Stimulated activated CD8-positive, alpha-beta memory T cell treated with anti-CD3 and anti-CD28 coated beads, Interleukin-15, amount 100 ng/mL, for 48 hours (primary cell): ENCODE results near the gene MTR.
"Not testable (repeated sequence)": the region's sequence is repeated elsewhere in the genome, so short reads cannot be mapped to it uniquely, and the experiment has no call there.

Experiments used
- DNase-seq, 2 donors: peaks; one replicate each; pipeline ENCODE4 v3.0.0-alpha.2; 2020; ENCODE audit warnings: low read depth in 2 of 2

MTR gene

GRCh38 chr1:236830560-236830959, 35.5 kb downstream of the MTR start:
- DNase-seq = no peak

DNA sequence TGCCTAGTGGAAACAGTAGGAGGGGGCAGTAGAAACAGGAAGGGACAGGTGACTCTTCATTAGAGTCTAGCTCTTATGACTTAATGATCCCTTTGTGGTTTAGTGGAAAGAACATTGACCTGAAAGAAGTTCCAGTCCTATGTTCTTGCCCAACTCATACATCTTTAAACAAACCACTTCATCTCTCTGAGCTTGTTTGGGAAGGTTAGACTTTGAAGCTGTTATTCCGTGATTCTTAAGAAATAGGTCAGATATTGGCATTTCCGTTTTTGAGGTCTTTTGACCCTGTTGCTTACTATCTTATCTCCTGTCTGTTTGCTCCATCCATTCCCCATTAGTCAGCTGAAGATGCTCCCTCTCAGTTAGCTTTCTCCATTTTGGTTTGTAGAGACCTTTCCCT, 38.5 kb downstream of the MTR start:
- DNase-seq = no peak

DNA sequence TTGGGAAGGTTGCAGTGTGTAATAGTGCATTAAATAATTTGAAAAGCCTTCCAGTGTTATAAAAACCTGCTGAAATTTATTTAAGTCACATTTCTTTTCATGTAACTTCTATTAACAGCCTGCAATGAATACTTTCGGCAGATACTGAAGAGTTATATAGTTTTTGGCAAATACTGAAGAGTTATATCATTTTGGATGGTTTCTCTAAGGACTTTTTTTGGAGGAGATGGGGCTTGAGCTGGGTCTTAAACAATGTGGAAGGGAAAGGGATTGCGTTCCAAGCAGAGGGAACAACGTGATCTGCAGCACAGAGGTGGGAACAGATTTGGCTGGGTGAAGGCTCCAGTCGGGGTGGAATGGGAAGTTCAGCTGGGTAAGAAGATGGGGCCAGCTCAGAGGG, 39.8 kb downstream of the MTR start:
- DNase-seq = no peak

DNA sequence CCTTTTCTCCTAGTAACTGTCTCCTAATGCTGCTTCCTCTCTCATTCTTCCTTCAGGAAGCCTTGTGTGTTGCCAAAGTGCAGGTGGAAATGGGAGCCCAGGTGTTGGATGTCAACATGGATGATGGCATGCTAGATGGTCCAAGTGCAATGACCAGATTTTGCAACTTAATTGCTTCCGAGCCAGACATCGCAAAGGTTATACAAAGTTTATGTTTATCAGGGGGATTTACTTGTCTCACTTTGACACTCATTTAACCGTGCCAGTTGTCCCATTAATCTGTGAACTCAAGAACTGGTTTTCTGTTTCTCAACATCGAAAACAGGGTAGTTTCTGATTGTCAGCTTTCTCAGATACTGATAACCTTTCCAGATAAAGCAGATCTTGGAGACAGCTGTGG, 40.4 kb downstream of the MTR start:
- DNase-seq = no peak

DNA sequence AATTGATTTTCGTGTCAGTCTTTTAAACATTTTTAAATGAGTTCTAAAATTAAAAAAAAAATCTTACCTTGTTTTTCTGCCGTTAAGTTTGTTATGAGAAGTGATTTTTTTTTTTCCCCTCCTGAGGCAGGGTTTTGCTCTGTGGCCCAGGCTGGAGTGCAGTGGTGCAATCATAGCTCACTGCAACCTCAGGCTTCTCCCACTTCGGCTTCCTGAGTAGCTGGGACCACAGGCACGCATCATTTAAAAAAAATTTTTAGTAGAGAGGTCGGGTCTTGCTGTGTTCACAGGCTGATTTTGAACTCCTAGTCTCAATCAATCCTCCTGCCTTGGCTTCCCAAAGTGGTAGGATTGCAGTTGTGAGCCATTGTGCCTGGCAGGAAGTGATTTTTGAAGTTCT, 41.1 kb downstream of the MTR start:
- DNase-seq = no peak

DNA sequence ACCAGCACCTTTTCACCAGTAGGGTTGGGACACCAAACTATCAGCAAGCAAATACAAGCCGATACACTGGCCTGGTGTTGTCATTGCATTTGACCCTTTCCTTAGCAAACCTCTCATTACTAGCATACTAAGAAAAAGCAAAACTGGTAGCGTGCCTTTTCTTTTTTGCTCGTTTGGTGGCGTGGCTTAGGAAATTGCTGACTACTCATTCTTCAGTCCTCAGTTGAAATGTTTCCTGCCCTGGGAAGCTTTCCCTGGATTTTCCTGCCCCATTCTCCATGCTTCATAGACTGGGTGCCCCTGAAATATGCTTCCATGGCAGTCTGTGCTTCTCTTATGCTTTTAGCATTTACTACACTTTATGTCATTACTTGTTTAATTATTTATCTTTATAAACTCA, 42.0 kb downstream of the MTR start:
- DNase-seq = no peak

GRCh38 chr1:236837897-236838296, 42.8 kb downstream of the MTR start:
- no peak for DNase-seq

DNA sequence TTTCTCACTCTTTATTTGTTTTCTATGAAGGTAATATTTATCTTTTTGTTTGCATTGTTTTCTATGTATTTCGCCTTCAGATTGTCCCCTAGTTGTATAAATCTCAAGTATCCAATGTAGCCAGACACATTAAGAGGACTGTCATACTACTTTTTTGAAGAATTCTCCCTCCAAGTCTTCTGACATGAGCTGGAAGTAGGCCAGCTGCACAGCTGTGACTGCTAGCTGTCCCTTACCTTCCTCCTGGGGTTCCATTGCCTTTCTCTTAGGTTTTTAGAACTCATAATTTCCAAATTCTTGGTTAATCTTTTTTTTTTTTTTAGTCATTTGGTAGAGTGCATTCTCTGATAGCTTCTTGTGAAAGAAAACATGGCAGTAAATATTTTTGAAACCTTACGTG, 46.2 kb downstream of the MTR start:
- DNase-seq = no peak

GRCh38 chr1:236844499-236845271, 49.6 kb downstream of the MTR start:
- DNase-seq = no peak

DNA sequence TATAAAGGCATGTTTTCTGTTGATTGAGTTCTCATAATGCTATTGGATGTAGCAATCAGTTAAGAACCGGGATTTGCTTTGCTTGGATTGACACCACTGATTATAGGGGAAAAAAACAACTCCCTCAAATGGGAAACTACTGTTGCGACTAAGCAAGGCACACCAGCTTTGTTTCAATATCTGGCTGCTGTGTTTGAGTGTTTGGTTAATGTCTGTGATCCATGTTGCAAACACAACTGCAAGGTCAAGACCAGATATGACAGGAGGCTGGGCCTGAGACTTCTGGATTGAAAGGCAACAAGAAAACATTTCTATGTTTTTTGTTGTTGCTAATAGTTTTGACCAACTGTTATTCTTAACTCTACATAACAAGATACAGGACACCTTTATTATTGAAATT, 50.7 kb downstream of the MTR start:
- DNase-seq = no peak

DNA sequence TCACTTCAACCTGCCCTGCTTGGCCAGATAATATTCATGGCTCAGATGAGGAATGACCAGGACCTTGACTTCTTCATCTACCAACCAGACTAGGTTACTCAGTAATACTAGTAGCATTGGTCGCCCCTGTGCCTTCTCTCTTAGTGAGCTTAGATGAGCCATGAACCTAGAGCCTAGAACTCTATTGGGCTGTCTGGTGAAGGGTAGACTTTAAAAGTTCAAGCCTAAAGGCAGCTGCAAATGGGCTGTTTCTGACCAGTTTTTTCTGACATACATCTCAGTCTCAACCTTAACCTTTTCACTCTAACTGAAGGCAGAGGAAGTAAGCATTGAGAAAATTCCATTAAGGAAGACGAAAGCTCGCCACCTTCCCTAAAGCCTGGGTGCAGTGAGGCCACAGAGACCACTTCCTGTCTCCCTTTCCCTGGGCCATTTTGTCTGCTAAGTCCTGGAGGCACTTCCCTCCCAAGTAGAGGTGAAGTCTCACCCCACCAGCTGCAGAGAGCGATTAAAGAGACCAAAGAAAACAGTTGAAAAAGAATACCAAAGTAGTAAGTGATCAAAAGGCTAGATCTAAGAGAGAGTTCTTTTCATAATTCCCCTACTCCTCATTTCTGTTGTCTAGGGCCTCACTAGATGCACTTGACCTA, 53.3 kb downstream of the MTR start:
- DNase-seq = no peak

DNA sequence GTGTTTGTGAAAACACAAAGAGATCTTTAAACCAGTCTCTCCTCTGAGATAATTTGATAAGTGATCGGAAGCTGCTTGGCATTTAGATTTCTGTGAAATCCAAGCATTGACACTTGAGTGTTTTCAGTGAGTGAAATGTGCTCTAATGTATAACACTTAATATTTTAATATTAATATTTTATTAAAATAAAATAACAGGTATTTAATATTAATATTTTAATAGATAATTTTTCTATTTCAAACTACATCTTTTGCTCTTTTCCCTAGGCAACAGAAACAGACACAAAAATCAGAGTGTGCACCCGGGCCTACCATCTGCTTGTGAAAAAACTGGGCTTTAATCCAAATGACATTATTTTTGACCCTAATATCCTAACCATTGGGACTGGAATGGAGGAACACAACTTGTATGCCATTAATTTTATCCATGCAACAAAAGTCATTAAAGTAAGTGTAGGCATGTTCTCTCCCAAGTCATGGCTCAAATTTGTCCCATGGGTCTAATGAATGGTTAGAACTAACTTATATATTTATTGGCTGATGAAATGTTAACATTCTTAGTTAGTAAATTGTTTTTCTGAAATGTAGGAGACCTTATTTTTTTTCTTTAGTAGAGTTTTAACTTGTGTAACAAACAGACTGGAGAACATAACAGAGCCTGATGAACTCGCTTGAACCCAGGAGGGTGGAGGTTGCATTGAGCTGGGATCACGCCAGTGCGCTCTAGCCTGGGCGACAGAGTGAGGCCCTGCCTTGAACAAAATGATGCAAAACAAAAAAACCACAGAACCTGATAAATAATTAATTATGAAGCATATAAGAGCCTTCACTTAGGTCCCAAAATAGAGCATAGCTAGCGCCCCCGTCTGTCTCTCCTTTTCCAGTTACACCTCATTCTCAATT, 55.2 kb downstream of the MTR start:
- DNase-seq = no peak

GRCh38 chr1:236851871-236852270, 56.8 kb downstream of the MTR start:
- DNase-seq = no peak

DNA sequence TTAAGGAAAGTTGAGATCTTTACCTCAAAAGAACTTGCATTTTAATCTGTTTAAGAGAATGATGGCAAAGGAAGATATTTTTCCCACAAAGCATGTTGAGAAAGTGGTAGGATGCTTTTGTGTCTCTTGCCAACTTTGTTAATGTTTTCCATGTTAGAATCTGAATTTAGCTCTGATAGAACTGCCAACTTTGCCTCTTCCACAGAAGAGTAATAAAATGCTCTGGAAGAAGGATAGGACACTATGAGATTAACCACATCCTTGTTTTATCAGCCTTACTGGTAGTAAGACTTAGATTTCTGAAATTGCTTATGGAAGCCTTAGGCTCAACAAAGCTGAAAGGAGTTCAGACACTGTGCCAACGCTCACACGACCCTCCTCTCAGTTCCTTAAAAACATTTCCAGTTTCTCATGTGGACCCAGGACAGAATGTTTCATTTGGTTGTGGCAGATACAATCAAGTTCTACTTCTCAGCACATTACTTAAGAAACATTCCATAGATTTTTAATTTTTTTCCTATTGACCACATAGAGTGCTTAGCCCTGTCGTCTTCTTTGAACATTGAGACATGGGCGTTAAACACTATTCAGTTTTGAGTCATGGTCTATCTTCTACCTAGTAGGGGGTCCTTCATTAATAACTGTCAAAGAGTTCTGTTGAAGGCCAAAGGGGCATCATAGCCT, 59.0 kb downstream of the MTR start:
- no peak for DNase-seq

DNA sequence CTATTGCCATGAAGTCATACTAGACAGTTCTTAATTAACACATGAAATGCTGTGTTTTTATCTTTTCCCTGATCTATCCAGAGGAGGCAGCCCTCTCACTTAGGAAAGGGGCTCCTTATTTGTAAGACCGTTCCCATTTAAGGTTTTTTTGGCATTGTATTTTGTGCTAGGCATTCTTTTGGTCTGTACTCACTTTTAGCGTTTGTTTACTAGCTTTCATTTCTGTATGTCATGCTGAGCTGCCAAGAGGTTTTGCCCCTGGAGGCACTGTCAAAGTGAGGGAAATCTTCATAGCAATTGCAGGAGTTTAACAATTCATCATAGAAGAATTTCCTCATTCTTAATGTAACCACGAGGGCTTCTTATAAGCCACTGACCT, 59.5 kb downstream of the MTR start:
- no peak for DNase-seq

DNA sequence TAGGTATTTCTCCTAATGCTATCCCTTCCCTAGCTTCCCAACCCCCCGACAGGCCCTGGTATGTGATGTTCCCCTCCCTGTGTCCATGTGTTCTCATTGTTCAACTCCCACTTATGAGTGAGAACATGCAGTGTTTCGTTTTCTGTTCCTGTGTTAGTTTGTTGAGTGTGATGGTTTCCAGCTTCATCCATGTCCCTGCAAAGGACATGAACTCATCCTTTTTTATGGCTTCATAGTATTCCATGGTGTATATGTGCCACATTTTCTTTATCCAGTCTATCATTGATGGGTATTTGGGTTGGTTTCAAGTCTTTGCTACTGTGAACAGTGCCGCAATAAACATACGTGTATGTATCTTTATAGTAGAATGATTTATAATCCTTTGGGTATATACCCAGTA, 61.6 kb downstream of the MTR start:
- not testable (repeated sequence) for DNase-seq

- DNase-seq = no peak
Observed at GRCh38 chr1:236858165-236858564, 63.1 kb downstream of the MTR start.

- DNase-seq = no peak
Observed at GRCh38 chr1:236860101-236860500, 65.0 kb downstream of the MTR start.

- DNase-seq = no peak
Observed at GRCh38 chr1:236860674-236861073, 65.6 kb downstream of the MTR start.

GRCh38 chr1:236861560-236862218, 66.6 kb downstream of the MTR start:
- DNase-seq = no peak

GRCh38 chr1:236862219-236862591, 67.1 kb downstream of the MTR start:
- DNase-seq = no peak
